K562 (cell line): ENCODE measurements around the gene LPAR4. TPM values are rescaled to one million over a fixed set of nuclear protein-coding genes. Genes with fewer than 3 reads are reported as not detected.

ENCODE experiments used
- ATAC-seq: fragments of 200-7000 bp; cut with Tn5 transposase; 3 replicates; pipeline ENCODE4 v1.9.1; 2020; ENCODE audit warnings: moderate library complexity
- BruUV-seq: library from RNA; stranded (reverse); fragments of 400-500 nt; replicated peaks from 2 replicates; lab custom pipeline; 2021; lab: Mats Ljungman, UMichigan
- CTCF ChIA-PET: fragments of 300-600 bp; formaldehyde crosslinking; extraction: SDS; loops from one replicate; lab custom pipeline; 2021; ENCODE audit warnings: low intra/inter-chr PET ratio; lab: Yijun Ruan, JAX
- POLR2A ChIA-PET: fragments of 300-600, 350-650 bp; sonication (Branson Sonifier 250); formaldehyde crosslinking; extraction: SDS; loops from one replicate; lab custom pipeline; 2021; ENCODE audit warnings: antibody characterized with exemption, inconsistent platforms; lab: Yijun Ruan, JAX
- DNase-seq, 4 experiments: peaks; one replicate each; pipeline versions ENCODE4 v3.0.0 to v3.0.0-alpha.2; 2011 to 2018; ENCODE audit warnings: low spot score in 3 of 4, mixed read lengths in 3 of 4; ENCODE audit errors: extremely low read depth in 1 of 4
- FAIRE-seq: peaks from 2 replicates; lab custom pipeline; 2011; peaks lifted over from hg19 to GRCh38; lab: Jason Lieb, UNC
- H2AFZ ChIP-seq: 2 replicates; pipeline ENCODE4 v1.6.0; 2011; ENCODE audit warnings: low read depth, low read length, control low read depth, inconsistent platforms
- H3K27ac ChIP-seq: fragments of 200-600 bp; 3 replicates; pipeline ENCODE4 v1.8.0; 2011; ENCODE audit warnings: low read depth, mild to moderate bottlenecking, control low read depth, inconsistent platforms, low read length, moderate library complexity, mixed read lengths; ENCODE audit errors: extremely low read depth
- H3K27me3 ChIP-seq, 2 experiments: fragments of 300-600 bp in 1 of 2; 2 replicates in 1 of 2; 3 replicates in 1 of 2; pipeline versions ENCODE4 v1.6.0 to v1.8.0; 2011; ENCODE audit warnings: inconsistent platforms in 2 of 2, low read length in 2 of 2, mild to moderate bottlenecking in 1 of 2, mixed read lengths in 1 of 2, moderate library complexity in 1 of 2; ENCODE audit not compliant: control insufficient read depth in 2 of 2, insufficient read depth in 2 of 2
- H3K36me3 ChIP-seq: fragments of 300-600 bp; 3 replicates; pipeline ENCODE4 v1.8.0; 2011; ENCODE audit warnings: mild to moderate bottlenecking, low read length, inconsistent platforms; ENCODE audit not compliant: control insufficient read depth, insufficient read depth
- H3K4me1 ChIP-seq, 2 experiments: fragments of 200-600 bp in 1 of 2; replicated peaks in 1 of 2; 2 replicates in 1 of 2; 3 replicates in 1 of 2; pipeline versions ENCODE4 v1.5.1 to v1.8.0; 2011; ENCODE audit warnings: inconsistent platforms in 2 of 2, low read length in 2 of 2, mild to moderate bottlenecking in 1 of 2, mixed read lengths in 1 of 2, moderate library complexity in 1 of 2; ENCODE audit not compliant: control insufficient read depth in 2 of 2, insufficient read depth in 2 of 2
- H3K4me2 ChIP-seq: 2 replicates; pipeline ENCODE4 v1.6.1; 2011; ENCODE audit warnings: low read length, control low read depth, inconsistent platforms, mixed read lengths; ENCODE audit not compliant: insufficient read depth
- H3K4me3 ChIP-seq: fragments of 200-600 bp; sonication (generic), shearing (Covaris generic); 2 replicates; pipeline ENCODE4 v1.5.1; 2016; ENCODE audit warnings: control low read depth, inconsistent platforms
- H3K79me2 ChIP-seq: fragments of 200-600 bp; 3 replicates; pipeline ENCODE4 v1.8.0; 2011; ENCODE audit warnings: low read length, inconsistent platforms; ENCODE audit not compliant: control insufficient read depth, insufficient read depth
- H3K9ac ChIP-seq, 2 experiments: 2 replicates each; pipeline versions ENCODE4 v1.6.0 to v1.6.1; 2011; ENCODE audit warnings: low read depth in 2 of 2, low read length in 2 of 2, control low read depth in 1 of 2, inconsistent platforms in 1 of 2, mild to moderate bottlenecking in 1 of 2, mixed read lengths in 1 of 2; ENCODE audit not compliant: insufficient read depth in 1 of 2
- H3K9me1 ChIP-seq: one replicate; pipeline ENCODE4 v1.6.0; 2011; ENCODE audit warnings: inconsistent platforms, mild to moderate bottlenecking, low read length, moderate library complexity; ENCODE audit not compliant: control insufficient read depth, insufficient read depth
- H3K9me3 ChIP-seq: replicated peaks from 2 replicates; pipeline ENCODE4 v1.5.1; 2011; ENCODE audit warnings: low read depth, low read length, inconsistent platforms; ENCODE audit not compliant: control insufficient read depth, insufficient read depth
- H4K20me1 ChIP-seq: replicated peaks from 2 replicates; pipeline ENCODE4 v1.6.1; 2011; ENCODE audit warnings: low read length, inconsistent platforms, mixed read lengths; ENCODE audit not compliant: control insufficient read depth, insufficient read depth
- BMI1 ChIP-seq: fragments of 150-350 bp; IDR thresholded peaks from 2 replicates; pipeline ENCODE4 v1.6.1; 2014; ENCODE audit warnings: low read length
- CUX1 ChIP-seq: fragments of 200-800 bp; sonication (Bioruptor generic); IDR thresholded peaks from 2 replicates; pipeline ENCODE4 v1.6.1; 2016; ENCODE audit warnings: missing genetic modification characterization, missing compliant biosample characterization
- NEUROD1 ChIP-seq: fragments of 150-350 bp; IDR thresholded peaks from 2 replicates; pipeline ENCODE4 v1.6.1; 2014; ENCODE audit warnings: borderline replicate concordance, low read length, low read depth; ENCODE audit not compliant: partially characterized antibody
- SRSF7 ChIP-seq: fragments of 200-400 bp; formaldehyde crosslinking; optimal IDR thresholded peaks from 2 replicates; pipeline ENCODE3; 2017; ENCODE audit warnings: mild to moderate bottlenecking, low read depth, low read length
- ZNF146 ChIP-seq: IDR thresholded peaks from one replicate; pipeline ENCODE4 v1.6.1; 2018; ENCODE audit warnings: missing compliant biosample characterization; ENCODE audit not compliant: unreplicated experiment
- ZNF212 ChIP-seq: fragments of 450-650 bp; formaldehyde crosslinking; IDR thresholded peaks from 2 replicates; pipeline ENCODE4 v1.4.0; 2020; ENCODE audit warnings: mild to moderate bottlenecking
- ZNF277 ChIP-seq: fragments of 250-450 bp; sonication (Bioruptor Pico); IDR thresholded peaks from 2 replicates; pipeline ENCODE4 v1.8.0; 2022; ENCODE audit warnings: inconsistent platforms, mild to moderate bottlenecking, moderate library complexity, borderline replicate concordance
- in situ Hi-C: fragments of 300-500 bp; cut with MboI; formaldehyde crosslinking; loops from 4 replicates; pipeline ENCODE4 v1.15.0; 2018; ENCODE audit warnings: inconsistent platforms, mixed read lengths
- intact Hi-C: fragments of 100-400 bp; cut with micrococcal nuclease; formaldehyde crosslinking; loops from 2 replicates; pipeline ENCODE4 v1.14.2; 2022
- polyA plus RNA-seq, 8 experiments: library from polyadenylated mRNA; depleted of rRNA in 4 of 8; stranded (reverse) in 5 of 8; unstranded in 3 of 8; fragments of >200 nt; fragmentation: Nextera tagmentation in 2 of 8; fragmentation: Illumina TruSeq in 1 of 8; extraction: Ambion mirVana in 2 of 8; extraction: Trizol in 1 of 8; gene quantifications; 2 replicates each; pipeline versions ENCODE4 v1.2.1 to v1.2.3, GENCODE V29; 2011 to 2014; ENCODE audit warnings: inconsistent platforms in 1 of 8, missing spikeins in 1 of 8
- total RNA-seq, 7 experiments: library from RNA; depleted of rRNA in 6 of 7; stranded (reverse); fragments of >200 nt in 6 of 7; fragmentation: Illumina TruSeq in 2 of 7; extraction: Trizol in 2 of 7; gene quantifications; 2 replicates each; pipeline versions ENCODE4 v1.2.1 to v1.2.3, GENCODE V29; 2011 to 2021; ENCODE audit warnings: low replicate concordance in 1 of 7
- TF ChIP-seq, protein P1 (sequence below), 2 experiments: fragments of 450-650 bp; formaldehyde crosslinking in 1 of 2; IDR thresholded peaks; 2 replicates each; pipeline versions ENCODE4 v1.4.0 to v1.6.1; 2014 to 2020; ENCODE audit warnings: mild to moderate bottlenecking in 2 of 2, borderline replicate concordance in 1 of 2, low read depth in 1 of 2

Gene LPAR4
- total and polyA plus RNA-seq, 9 of the 15 experiments (the other 6 are each of a cell fraction or from before 2014, with no cell fraction given) = not detected

- FAIRE-seq (no peak), ATAC-seq (no peak), DNase-seq (no peak)
- Histone ChIP-seq H4K20me1 (no peaks in the 10 kb centered on the region), H3K79me2 (no peaks in the 10 kb centered on the region), H3K4me1 (no peaks in the 10 kb centered on the region), H3K27ac (no peak overlapping the region), H3K36me3 (no peaks in the 10 kb centered on the region), H2AFZ (no peak overlapping the region), H3K4me3 (no peak overlapping the region), H3K4me2 (no peak overlapping the region), H3K9me3 (no peaks in the 10 kb centered on the region), H3K27me3 (no peaks in the 10 kb centered on the region), H3K9ac (no peak overlapping the region), H3K9me1 (no peaks in the 10 kb centered on the region)
- intact Hi-C loops = no loop called here
- no TSS peak for BruUV-seq
- in situ Hi-C loops = no loop called here
- CTCF ChIA-PET = no interaction called here
- POLR2A ChIA-PET = no interaction called here
- TF ChIP-seq ZNF146 (CRISPR knock-in tag) (no peak), SRSF7 (no peak), CUX1 (CRISPR knock-in tag) (no peak), NEUROD1 (no peak), ZNF212 (CRISPR knock-in tag) (no peak), BMI1 (no peak), ZNF277 (CRISPR knock-in tag) (no peak)
- TF ChIP-seq, protein P1, sequence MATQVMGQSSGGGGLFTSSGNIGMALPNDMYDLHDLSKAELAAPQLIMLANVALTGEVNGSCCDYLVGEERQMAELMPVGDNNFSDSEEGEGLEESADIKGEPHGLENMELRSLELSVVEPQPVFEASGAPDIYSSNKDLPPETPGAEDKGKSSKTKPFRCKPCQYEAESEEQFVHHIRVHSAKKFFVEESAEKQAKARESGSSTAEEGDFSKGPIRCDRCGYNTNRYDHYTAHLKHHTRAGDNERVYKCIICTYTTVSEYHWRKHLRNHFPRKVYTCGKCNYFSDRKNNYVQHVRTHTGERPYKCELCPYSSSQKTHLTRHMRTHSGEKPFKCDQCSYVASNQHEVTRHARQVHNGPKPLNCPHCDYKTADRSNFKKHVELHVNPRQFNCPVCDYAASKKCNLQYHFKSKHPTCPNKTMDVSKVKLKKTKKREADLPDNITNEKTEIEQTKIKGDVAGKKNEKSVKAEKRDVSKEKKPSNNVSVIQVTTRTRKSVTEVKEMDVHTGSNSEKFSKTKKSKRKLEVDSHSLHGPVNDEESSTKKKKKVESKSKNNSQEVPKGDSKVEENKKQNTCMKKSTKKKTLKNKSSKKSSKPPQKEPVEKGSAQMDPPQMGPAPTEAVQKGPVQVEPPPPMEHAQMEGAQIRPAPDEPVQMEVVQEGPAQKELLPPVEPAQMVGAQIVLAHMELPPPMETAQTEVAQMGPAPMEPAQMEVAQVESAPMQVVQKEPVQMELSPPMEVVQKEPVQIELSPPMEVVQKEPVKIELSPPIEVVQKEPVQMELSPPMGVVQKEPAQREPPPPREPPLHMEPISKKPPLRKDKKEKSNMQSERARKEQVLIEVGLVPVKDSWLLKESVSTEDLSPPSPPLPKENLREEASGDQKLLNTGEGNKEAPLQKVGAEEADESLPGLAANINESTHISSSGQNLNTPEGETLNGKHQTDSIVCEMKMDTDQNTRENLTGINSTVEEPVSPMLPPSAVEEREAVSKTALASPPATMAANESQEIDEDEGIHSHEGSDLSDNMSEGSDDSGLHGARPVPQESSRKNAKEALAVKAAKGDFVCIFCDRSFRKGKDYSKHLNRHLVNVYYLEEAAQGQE (IDR thresholded peaks at IDR 0.05; ENCODE audit: borderline replicate concordance) = no peak
- TF ChIP-seq, protein P1 (CRISPR knock-in tag; IDR thresholded peaks at IDR 0.05; ENCODE audit: low read depth) = no peak
Observed at GRCh38 chrX:78769946-78770345, 22.4 kb downstream of the LPAR4 start.
